ENCODE results near the gene SMYD3.

Gene SMYD3

GRCh38 chr1:246107516-246108277 is 399.4 kb downstream of the SMYD3 start:
- DNase-seq (ENCODE audit: low read depth in 1 of 2, low spot score in 1 of 2) = no peak
- Histone ChIP-seq H3K27ac (replicated peaks) (no peak overlapping the region), H3K4me3 (replicated peaks; ENCODE audit: insufficient read depth, low read length) (no peak overlapping the region), H3K27me3 (ENCODE audit: insufficient read depth, poor library complexity, severe bottlenecking) (no peaks in the 10 kb centered on the region)
- TF ChIP-seq SPI1 (IDR thresholded peaks at IDR 0.05; ENCODE audit: borderline replicate concordance, low read depth) (no peak), POLR2AphosphoS5 (IDR thresholded peaks at IDR 0.05; ENCODE audit: low read depth) (no peak), GABPA (IDR thresholded peaks at IDR 0.05; ENCODE audit: low read depth) (no peak), REST (IDR thresholded peaks at IDR 0.05; ENCODE audit: insufficient replicate concordance, low read depth) (no peak)
- TF ChIP-seq, protein P1, sequence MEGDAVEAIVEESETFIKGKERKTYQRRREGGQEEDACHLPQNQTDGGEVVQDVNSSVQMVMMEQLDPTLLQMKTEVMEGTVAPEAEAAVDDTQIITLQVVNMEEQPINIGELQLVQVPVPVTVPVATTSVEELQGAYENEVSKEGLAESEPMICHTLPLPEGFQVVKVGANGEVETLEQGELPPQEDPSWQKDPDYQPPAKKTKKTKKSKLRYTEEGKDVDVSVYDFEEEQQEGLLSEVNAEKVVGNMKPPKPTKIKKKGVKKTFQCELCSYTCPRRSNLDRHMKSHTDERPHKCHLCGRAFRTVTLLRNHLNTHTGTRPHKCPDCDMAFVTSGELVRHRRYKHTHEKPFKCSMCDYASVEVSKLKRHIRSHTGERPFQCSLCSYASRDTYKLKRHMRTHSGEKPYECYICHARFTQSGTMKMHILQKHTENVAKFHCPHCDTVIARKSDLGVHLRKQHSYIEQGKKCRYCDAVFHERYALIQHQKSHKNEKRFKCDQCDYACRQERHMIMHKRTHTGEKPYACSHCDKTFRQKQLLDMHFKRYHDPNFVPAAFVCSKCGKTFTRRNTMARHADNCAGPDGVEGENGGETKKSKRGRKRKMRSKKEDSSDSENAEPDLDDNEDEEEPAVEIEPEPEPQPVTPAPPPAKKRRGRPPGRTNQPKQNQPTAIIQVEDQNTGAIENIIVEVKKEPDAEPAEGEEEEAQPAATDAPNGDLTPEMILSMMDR (IDR thresholded peaks at IDR 0.05; ENCODE audit: insufficient read depth, low read length) = no peak

GRCh38 chr1:246106342-246106763 is 400.7 kb downstream of the SMYD3 start:
- no peaks in the 10 kb centered on the region for H3K27me3 ChIP-seq (ENCODE audit: insufficient read depth, poor library complexity, severe bottlenecking)
- no peak overlapping the region for H3K4me3 ChIP-seq (replicated peaks; ENCODE audit: insufficient read depth, low read length)
- peak; percentile 39 to 41 for DNase-seq (ENCODE audit: low read depth in 1 of 2, low spot score in 1 of 2)
- TF ChIP-seq GABPA (IDR thresholded peaks at IDR 0.05; ENCODE audit: low read depth) = no peak
- TF ChIP-seq POLR2AphosphoS5 (IDR thresholded peaks at IDR 0.05; ENCODE audit: low read depth) = no peak
- no peak for TF ChIP-seq REST (IDR thresholded peaks at IDR 0.05; ENCODE audit: insufficient replicate concordance, low read depth)
- TF ChIP-seq, protein P1 (IDR thresholded peaks at IDR 0.05; ENCODE audit: insufficient read depth, low read length) = no peak
- TF ChIP-seq SPI1 (IDR thresholded peaks at IDR 0.05; ENCODE audit: borderline replicate concordance, low read depth) = no peak
- peak overlapping the region; percentile 41 for H3K27ac ChIP-seq (replicated peaks)

DNA sequence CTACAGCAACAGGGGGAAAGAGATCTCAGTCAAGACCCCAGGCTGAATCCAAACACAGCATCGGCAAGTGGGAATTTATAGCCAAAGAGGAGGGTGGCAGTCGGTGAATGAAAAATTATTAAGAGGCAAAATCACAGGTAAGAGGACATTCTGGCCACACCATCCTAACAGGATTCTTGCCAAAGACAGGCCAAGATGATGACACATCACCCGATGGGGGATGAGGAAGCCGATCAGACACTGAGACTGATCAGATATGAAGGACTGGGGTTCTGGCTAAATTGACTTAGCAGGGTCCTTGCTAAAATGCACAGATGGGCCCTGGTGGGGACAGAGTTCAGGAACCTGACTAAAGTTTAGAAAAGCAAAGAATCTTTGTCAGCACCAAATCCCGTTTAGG is 402.2 kb downstream of the SMYD3 start:
- DNase-seq (ENCODE audit: low read depth in 1 of 2, low spot score in 1 of 2) = no peak
- TF ChIP-seq SPI1 (IDR thresholded peaks at IDR 0.05; ENCODE audit: borderline replicate concordance, low read depth) = no peak
- TF ChIP-seq POLR2AphosphoS5 (IDR thresholded peaks at IDR 0.05; ENCODE audit: low read depth) = no peak
- TF ChIP-seq REST (IDR thresholded peaks at IDR 0.05; ENCODE audit: insufficient replicate concordance, low read depth) = no peak
- TF ChIP-seq, protein P1 (IDR thresholded peaks at IDR 0.05; ENCODE audit: insufficient read depth, low read length) = no peak
- TF ChIP-seq GABPA (IDR thresholded peaks at IDR 0.05; ENCODE audit: low read depth) = no peak
- H3K27me3 ChIP-seq (ENCODE audit: insufficient read depth, poor library complexity, severe bottlenecking) = no peaks in the 10 kb centered on the region
- no peak overlapping the region for H3K27ac ChIP-seq (replicated peaks)
- H3K4me3 ChIP-seq (replicated peaks; ENCODE audit: insufficient read depth, low read length) = no peak overlapping the region
